ENCODE data around the gene MTCL3.

MTCL3 gene

DNA sequence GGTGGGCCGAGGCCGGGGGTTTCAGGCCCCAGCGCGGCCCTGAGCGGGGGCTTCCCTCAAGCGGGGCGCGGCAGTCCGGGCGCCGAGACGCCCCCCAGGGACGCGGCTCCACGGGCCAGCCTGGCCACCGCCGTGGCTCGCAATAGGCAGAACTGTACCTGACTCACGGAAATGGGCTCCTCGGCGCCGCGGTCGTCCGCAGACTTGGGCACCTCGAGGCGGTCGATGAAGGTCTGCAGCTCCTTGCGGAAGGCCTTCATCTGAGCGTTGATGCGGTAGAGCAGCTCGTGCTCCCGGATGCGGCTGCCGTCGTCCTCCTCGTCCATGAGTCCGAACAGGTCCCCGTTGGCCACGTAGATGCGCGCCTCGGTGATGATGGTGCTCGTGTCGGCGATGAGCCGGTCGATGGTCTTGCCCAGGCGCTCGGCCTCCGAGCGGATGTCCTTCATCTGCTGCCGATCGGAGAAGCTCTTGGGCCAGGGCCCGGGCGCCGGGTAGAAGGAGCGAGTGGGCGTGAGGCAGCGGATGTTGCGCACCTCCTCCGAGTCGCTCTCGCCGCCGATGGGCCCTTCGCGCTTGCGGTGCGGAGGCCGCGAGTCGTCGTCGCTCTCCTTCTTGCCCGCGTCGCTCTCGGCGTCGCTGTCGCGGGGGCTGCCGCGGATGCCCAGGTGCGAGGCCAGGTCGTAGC is 43.9 kb downstream of the MTCL3 start:
- Mint-ChIP-seq H3K27me3 (ENCODE audit: low read depth) (no peaks in the 10 kb centered on the region), H3K4me1 (ENCODE audit: low read depth) (peaks cover 11% of the 10 kb centered on the region), H3K27ac (ENCODE audit: unreplicated experiment) (no peak overlapping the region), H3K4me3 (ENCODE audit: unreplicated experiment) (no peak overlapping the region), H3K36me3 (ENCODE audit: low read depth) (no peaks in the 10 kb centered on the region), H3K9me3 (ENCODE audit: low read depth) (no peaks in the 10 kb centered on the region)
- DNase-seq (ENCODE audit: low spot score) = peak; percentile 92
- TF ChIP-seq, protein P1, sequence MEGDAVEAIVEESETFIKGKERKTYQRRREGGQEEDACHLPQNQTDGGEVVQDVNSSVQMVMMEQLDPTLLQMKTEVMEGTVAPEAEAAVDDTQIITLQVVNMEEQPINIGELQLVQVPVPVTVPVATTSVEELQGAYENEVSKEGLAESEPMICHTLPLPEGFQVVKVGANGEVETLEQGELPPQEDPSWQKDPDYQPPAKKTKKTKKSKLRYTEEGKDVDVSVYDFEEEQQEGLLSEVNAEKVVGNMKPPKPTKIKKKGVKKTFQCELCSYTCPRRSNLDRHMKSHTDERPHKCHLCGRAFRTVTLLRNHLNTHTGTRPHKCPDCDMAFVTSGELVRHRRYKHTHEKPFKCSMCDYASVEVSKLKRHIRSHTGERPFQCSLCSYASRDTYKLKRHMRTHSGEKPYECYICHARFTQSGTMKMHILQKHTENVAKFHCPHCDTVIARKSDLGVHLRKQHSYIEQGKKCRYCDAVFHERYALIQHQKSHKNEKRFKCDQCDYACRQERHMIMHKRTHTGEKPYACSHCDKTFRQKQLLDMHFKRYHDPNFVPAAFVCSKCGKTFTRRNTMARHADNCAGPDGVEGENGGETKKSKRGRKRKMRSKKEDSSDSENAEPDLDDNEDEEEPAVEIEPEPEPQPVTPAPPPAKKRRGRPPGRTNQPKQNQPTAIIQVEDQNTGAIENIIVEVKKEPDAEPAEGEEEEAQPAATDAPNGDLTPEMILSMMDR (IDR thresholded peaks at IDR 0.05) = no peak

DNA sequence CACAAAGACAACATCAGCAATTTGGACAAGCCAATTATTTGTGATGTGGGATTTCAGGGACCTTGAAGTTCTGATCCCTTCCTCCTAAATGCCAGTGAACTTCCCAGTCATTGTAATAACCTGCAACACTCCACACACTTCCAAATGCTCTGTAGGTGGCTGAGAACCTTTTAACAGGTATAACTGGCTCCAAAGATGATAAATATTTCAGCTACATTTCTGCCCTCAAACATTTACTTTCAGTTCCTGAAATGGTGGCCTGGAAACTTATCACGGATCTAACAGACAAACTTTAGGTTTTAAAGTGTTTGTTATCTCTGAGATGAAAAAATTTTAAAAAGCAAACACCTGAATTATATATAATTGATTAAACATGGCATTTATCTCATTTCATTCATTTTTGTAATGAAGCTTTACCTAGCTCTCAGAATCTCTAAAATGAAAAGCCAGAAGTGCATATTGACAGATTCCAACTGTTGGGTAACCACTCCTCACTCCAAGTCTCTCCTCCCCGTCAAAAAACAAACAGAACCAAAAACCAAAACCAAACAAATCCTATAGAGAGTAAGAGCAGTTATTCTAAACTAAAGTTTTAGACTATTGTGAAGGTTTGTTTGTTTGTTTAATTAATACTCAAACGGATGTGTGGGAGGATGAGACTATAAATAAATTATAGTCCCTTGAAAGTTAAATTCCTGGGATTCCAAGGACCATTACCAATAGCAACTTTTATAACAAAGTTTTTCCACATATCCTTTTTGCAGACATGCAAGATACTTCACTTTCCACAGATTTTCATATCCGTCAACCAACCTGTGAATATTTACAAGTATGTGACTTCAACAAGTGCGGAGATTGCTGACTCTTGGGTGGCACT is 47.5 kb downstream of the MTCL3 start:
- no peaks in the 10 kb centered on the region for H3K9me3 Mint-ChIP-seq (ENCODE audit: low read depth)
- H3K27ac Mint-ChIP-seq (ENCODE audit: unreplicated experiment) = no peak overlapping the region
- H3K36me3 Mint-ChIP-seq (ENCODE audit: low read depth) = no peaks in the 10 kb centered on the region

DNA sequence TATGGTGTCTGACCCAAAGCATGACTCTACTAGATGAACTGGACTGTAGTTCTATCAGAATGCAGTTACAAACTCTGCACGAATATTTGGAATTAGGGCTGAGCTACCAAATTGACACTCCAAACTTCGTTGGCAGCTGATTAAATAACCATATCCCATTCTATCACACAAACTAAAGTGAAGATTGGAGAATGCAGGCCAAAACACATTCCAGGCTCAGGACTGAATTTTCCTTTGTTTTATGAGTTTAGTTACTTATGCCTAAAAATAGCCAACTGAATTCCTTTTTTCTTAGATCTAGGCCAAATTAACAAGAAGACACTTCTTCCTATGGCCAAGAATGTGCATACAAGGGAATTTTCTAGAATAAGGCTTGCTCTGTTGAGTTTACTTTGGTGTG is 50.2 kb downstream of the MTCL3 start:
- H3K4me3 Mint-ChIP-seq (ENCODE audit: unreplicated experiment) = no peak overlapping the region
- no peaks in the 10 kb centered on the region for H3K9me3 Mint-ChIP-seq (ENCODE audit: low read depth)
- H3K27ac Mint-ChIP-seq (ENCODE audit: unreplicated experiment) = no peak overlapping the region

More for the DNA sequence above, 47.5 kb downstream of the MTCL3 start:
- H3K27me3 Mint-ChIP-seq (ENCODE audit: low read depth) = no peaks in the 10 kb centered on the region
- no peak for DNase-seq (ENCODE audit: low spot score)
- TF ChIP-seq, protein P1 (IDR thresholded peaks at IDR 0.05) = no peak
- peaks cover 11% of the 10 kb centered on the region for H3K4me1 Mint-ChIP-seq (ENCODE audit: low read depth)
- H3K4me3 Mint-ChIP-seq (ENCODE audit: unreplicated experiment) = no peak overlapping the region

DNA sequence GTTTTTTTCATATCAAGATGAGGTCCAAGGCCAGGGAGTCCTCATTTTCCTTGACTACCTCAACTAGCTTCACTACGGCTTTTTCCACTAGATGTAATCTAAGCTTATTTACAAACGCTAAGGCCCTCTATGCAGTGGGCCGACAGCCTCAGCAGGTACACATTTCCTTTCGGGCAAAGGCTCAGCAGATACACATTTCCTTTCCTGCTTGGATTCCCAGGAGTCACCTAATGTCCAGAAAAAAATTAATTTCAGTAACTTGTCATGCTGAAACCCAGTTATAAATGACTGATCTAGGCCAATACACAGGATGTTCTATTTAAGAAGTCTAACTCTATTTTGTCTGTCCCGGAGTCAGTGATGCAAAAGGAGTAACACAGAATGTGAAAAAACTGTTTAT is 52.7 kb downstream of the MTCL3 start:
- Mint-ChIP-seq H3K4me3 (ENCODE audit: unreplicated experiment) (no peak overlapping the region), H3K27ac (ENCODE audit: unreplicated experiment) (no peak overlapping the region), H3K27me3 (ENCODE audit: low read depth) (no peaks in the 10 kb centered on the region), H3K36me3 (ENCODE audit: low read depth) (no peaks in the 10 kb centered on the region), H3K4me1 (ENCODE audit: low read depth) (peaks cover 32% of the 10 kb centered on the region), H3K9me3 (ENCODE audit: low read depth) (no peaks in the 10 kb centered on the region)
- DNase-seq (ENCODE audit: low spot score) = no peak
- TF ChIP-seq, protein P1 (IDR thresholded peaks at IDR 0.05) = no peak

More for the DNA sequence above, 50.2 kb downstream of the MTCL3 start:
- DNase-seq (ENCODE audit: low spot score) = no peak
- Mint-ChIP-seq H3K27me3 (ENCODE audit: low read depth) (no peaks in the 10 kb centered on the region), H3K36me3 (ENCODE audit: low read depth) (no peaks in the 10 kb centered on the region), H3K4me1 (ENCODE audit: low read depth) (peaks cover 26% of the 10 kb centered on the region)
- TF ChIP-seq, protein P1 (IDR thresholded peaks at IDR 0.05) = no peak

DNA sequence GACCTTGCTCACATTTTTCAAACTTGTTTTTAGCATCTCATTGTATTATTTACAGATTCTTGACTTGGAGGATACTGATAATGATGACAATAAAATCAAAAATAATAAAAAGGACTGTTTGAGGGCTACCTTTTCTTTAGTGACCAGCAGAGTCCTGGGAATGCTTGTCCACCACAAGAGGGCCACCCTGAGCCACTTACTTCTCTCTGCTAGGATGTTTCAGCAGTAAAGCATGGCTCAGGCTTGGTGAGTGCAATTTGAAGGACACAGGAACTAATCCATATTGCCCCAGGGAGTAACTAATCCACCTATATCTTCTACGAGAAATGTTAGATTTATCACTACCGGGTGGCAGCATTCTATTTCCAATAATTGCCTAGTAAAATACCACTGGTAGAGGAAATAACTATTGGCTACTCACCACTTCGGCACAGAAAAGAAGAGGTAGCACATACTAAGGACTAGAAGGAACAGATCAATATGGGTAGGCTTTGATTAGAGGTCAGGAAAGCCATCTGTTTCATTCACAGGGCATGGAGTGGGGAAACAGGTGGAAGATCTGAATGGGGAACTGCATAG is 54.2 kb downstream of the MTCL3 start:
- no peak overlapping the region for H3K4me3 Mint-ChIP-seq (ENCODE audit: unreplicated experiment)
- TF ChIP-seq, protein P1 (IDR thresholded peaks at IDR 0.05) = peak; percentile 95
- no peaks in the 10 kb centered on the region for H3K36me3 Mint-ChIP-seq (ENCODE audit: low read depth)
- H3K27me3 Mint-ChIP-seq (ENCODE audit: low read depth) = no peaks in the 10 kb centered on the region
- DNase-seq (ENCODE audit: low spot score) = no peak
- no peaks in the 10 kb centered on the region for H3K9me3 Mint-ChIP-seq (ENCODE audit: low read depth)
- peaks cover 32% of the 10 kb centered on the region for H3K4me1 Mint-ChIP-seq (ENCODE audit: low read depth)
- H3K27ac Mint-ChIP-seq (ENCODE audit: unreplicated experiment) = peak overlapping the region; percentile 84
